ENCODE measurements around the gene SLA2.

DNA sequence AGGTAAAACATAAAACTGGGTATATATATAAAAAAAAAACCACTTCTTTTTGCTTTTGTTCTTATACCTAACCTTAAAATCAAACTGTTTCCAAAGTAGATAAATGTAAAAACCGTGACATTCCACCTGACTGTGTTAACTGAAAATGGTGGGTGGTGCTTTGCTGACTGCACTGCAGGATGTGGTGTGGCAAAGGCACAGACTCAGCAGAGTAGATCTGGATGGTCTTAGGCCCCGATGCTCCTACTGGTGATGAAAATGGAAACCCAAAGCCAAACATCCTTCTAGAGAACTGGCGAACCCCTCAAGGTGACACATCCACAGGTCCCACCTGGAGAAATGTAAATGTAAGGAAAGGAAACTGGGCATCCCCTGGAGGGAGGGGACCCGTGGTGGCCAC is 63.7 kb downstream of the SLA2 start:
- no peak for TF ChIP-seq SNAI2 (CRISPR knock-in tag; IDR thresholded peaks at IDR 0.05)
- no peak for TF ChIP-seq PATZ1 (CRISPR knock-in tag; IDR thresholded peaks at IDR 0.05; ENCODE audit: borderline replicate concordance)
- TF ChIP-seq ZFP30 (CRISPR knock-in tag; IDR thresholded peaks at IDR 0.05), result no peak
- no peak for TF ChIP-seq ZC3H10 (CRISPR knock-in tag; IDR thresholded peaks at IDR 0.05)
- TF ChIP-seq ESRRG (CRISPR knock-in tag; IDR thresholded peaks at IDR 0.05), result no peak
- TF ChIP-seq, protein P1, sequence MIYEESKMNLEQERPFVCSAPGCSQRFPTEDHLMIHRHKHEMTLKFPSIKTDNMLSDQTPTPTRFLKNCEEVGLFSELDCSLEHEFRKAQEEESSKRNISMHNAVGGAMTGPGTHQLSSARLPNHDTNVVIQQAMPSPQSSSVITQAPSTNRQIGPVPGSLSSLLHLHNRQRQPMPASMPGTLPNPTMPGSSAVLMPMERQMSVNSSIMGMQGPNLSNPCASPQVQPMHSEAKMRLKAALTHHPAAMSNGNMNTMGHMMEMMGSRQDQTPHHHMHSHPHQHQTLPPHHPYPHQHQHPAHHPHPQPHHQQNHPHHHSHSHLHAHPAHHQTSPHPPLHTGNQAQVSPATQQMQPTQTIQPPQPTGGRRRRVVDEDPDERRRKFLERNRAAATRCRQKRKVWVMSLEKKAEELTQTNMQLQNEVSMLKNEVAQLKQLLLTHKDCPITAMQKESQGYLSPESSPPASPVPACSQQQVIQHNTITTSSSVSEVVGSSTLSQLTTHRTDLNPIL (CRISPR knock-in tag; IDR thresholded peaks at IDR 0.05; ENCODE audit: low read depth), result no peak
- TF ChIP-seq, protein P2, sequence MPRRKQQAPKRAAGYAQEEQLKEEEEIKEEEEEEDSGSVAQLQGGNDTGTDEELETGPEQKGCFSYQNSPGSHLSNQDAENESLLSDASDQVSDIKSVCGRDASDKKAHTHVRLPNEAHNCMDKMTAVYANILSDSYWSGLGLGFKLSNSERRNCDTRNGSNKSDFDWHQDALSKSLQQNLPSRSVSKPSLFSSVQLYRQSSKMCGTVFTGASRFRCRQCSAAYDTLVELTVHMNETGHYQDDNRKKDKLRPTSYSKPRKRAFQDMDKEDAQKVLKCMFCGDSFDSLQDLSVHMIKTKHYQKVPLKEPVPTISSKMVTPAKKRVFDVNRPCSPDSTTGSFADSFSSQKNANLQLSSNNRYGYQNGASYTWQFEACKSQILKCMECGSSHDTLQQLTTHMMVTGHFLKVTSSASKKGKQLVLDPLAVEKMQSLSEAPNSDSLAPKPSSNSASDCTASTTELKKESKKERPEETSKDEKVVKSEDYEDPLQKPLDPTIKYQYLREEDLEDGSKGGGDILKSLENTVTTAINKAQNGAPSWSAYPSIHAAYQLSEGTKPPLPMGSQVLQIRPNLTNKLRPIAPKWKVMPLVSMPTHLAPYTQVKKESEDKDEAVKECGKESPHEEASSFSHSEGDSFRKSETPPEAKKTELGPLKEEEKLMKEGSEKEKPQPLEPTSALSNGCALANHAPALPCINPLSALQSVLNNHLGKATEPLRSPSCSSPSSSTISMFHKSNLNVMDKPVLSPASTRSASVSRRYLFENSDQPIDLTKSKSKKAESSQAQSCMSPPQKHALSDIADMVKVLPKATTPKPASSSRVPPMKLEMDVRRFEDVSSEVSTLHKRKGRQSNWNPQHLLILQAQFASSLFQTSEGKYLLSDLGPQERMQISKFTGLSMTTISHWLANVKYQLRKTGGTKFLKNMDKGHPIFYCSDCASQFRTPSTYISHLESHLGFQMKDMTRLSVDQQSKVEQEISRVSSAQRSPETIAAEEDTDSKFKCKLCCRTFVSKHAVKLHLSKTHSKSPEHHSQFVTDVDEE (CRISPR knock-in tag; IDR thresholded peaks at IDR 0.05), result no peak
- no peak for TF ChIP-seq GLIS3 (CRISPR knock-in tag; IDR thresholded peaks at IDR 0.05)
- TF ChIP-seq ZNF70 (CRISPR knock-in tag; IDR thresholded peaks at IDR 0.05), result no peak
- TF ChIP-seq CSRNP3 (CRISPR knock-in tag; IDR thresholded peaks at IDR 0.05), result no peak
- no peak for TF ChIP-seq ZNF8 (CRISPR knock-in tag; IDR thresholded peaks at IDR 0.05)
- TF ChIP-seq OSR1 (CRISPR knock-in tag; IDR thresholded peaks at IDR 0.05), result no peak
- no peak for TF ChIP-seq ARNTL (CRISPR knock-in tag; IDR thresholded peaks at IDR 0.05; ENCODE audit: borderline replicate concordance, low read depth)

All from SK-N-SH treated with all-trans-retinoic acid at 6 μM for 48 hours (cell line).